HG03175 (cell line): ENCODE measurements around the gene TTC24.
"Not testable (repeated sequence)": the region's sequence is repeated elsewhere in the genome, so short reads cannot be mapped to it uniquely, and the experiment has no call there.

ENCODE experiments used
- ATAC-seq: cut with Tn5 transposase; IDR thresholded peaks from one replicate; pipeline ENCODE4 v1.9.1; 2021; ENCODE audit warnings: mild to moderate bottlenecking, moderate library complexity; ENCODE audit not compliant: unreplicated experiment

TTC24 gene

DNA sequence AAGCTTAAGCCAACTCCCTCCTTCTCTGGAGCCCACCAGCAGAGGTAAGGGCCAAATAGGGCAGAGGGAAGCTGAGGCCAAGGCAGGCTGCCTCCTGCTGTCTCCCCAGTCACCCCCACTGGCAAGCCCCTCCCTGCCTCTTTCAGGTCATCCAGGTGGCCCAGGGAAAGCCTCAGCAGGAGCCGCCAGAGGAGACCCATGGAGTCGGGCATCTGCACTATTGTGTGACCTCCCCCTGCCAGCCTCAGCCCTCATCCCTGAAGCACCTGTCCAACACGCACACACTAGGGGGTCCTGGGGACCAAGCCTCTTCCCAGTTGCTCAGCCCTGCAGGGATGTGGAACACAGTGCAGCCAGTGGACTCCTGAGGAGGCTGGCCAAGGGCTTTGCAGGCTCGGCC, 6.8 kb downstream of the TTC24 start:
- no peak for ATAC-seq

DNA sequence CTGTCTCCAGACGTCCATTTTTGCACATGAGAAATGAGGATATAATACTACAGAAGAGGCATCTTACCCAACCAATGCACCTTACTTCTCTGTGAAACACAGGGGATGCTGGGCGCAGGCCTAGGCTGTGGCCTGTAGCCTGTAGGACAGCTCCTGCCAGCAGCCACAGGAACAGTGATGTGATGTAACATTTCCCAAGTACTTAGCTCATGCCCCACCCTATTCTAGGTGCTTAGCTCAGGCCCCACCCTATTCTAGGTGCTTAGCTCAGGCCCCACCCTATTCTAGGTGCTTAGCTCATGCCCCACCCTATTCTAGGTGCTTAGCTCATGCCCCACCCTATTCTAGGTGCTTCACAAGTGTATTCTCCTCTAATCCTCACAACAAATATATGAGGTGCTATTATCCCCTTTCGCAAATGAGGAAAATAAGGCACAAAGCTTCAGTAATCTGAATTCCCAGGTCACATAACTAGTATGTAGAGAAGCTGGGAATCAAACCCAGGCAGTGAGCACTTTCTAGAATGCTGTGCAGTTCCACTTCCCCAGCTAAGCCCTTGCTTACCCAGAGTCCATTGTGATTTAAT, 7.5 kb downstream of the TTC24 start:
- no peak for ATAC-seq

DNA sequence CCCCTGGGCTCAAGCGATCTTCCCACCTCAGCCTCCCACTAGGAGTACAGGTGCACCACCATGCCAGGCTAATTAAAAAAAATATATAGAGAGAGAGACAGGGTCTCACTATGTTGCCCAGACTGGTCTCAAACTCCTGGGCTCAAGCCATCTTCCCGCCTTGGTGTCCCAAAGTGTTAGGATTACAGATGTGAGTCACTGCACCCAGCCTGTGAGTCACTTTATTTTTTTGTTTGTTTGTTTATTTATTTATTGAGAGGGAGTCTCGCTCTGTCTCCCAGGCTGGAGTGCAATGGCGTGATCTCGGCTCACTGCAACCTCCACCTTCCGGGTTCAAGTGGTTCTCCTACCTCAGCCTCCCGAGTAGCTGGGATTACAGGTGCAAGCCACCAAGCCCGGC, 8.4 kb downstream of the TTC24 start:
- ATAC-seq: not testable (repeated sequence)

DNA sequence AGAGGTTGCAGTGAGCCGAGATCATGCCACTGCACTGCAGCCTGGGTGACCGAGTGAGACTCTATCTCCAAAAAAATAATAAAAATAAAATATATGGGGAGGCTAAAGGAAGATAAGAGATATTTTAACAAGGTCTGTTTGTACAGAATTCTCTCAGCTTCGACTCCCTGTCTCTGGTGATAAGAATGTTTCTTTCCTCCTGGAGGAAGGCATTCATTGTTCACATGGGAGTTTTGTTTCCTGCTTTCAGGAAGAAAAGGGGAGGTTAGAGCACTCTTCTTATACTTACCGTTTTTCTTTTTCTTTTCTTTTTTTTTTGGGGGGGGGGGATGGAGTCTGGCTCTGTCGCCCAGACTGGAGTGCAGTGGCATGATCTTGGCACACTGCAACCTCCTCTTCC, 10.0 kb downstream of the TTC24 start:
- ATAC-seq: no peak

DNA sequence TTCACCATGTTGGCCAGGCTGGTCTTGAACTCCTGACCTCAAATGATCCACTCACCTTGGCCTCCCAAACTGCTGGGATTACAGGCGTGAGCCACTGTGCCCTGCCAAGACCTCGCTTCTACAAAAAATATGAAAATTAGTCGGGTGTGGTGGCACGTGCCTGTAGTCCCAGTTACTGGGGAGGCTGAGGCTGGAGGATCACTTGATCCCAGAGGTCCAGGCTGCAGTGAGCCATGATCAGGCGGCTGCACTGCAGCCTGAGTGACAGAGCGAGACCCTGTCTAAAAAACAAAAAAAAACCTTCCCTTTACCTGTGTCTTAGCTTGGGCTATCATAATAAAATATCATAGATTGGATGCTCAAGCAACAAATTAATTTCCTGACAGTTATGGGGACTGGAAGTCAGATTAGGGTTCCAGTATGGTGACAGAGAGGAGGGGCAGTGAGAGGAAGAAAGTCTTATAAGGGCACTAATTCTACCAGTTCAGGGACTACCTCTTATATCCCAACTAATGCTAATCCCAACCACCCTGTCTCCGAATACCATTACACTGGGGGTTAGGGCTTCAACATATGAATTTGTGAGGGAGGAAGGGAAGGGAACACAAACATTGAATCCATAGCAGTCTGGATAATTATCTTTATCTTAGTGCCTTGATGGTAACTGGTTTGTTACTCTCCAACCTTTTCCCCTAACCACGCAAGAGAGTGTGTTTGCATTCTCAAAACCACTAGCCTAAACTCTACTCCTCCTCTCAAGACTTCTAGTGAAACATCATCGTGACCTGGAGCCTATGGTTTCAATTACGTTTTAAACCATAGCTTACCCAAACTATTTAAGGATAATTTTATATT, 11.0 kb downstream of the TTC24 start:
- no peak for ATAC-seq

DNA sequence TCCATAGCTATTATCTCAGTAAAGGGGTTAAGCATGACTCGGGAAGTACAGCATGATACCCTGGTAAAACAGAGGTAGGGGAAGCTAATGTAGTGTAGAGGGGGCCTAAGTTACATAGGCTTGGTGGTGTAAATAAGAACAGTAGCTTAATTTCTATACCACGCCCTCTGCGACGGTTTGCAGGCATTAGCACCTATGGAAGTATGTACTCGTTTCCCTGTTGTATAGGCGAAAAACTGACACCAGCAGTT, 11.6 kb downstream of the TTC24 start:
- ATAC-seq: peak; percentile 20

DNA sequence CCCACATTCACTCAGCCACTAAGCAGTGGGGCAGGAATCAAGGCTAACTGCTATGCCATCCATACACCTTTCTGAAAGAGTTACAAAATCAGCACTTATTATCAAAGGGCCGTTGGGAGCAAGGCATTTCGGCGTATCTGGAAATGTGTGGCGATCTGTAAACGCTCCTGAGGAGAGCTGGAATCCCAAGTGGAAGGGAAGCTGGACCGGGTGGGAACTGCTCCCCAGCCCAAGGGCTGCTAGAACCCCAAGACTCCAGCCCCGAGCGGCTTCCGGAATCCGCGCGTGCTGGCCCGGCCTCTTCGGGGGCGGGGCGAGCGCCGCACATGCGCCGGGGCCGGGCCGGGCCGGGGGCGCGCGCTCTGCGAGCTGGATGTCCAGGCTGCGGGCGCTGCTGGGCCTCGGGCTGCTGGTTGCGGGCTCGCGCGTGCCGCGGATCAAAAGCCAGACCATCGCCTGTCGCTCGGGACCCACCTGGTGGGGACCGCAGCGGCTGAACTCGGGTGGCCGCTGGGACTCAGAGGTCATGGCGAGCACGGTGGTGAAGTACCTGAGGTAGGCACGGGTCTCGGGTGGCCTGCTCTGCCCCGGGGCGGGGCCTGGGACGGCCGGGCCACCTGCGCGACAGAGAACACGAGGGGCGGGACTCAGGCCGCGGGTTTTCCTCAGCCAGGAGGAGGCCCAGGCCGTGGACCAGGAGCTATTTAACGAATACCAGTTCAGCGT, 12.1 kb downstream of the TTC24 start, which contains the start of gene NAXE:
NAXE (plus strand) TSS at position 345 of the 726 bp plus-strand sequence; CDS start at position 374, 29 bp downstream.
- peak; percentile 77 for ATAC-seq

DNA sequence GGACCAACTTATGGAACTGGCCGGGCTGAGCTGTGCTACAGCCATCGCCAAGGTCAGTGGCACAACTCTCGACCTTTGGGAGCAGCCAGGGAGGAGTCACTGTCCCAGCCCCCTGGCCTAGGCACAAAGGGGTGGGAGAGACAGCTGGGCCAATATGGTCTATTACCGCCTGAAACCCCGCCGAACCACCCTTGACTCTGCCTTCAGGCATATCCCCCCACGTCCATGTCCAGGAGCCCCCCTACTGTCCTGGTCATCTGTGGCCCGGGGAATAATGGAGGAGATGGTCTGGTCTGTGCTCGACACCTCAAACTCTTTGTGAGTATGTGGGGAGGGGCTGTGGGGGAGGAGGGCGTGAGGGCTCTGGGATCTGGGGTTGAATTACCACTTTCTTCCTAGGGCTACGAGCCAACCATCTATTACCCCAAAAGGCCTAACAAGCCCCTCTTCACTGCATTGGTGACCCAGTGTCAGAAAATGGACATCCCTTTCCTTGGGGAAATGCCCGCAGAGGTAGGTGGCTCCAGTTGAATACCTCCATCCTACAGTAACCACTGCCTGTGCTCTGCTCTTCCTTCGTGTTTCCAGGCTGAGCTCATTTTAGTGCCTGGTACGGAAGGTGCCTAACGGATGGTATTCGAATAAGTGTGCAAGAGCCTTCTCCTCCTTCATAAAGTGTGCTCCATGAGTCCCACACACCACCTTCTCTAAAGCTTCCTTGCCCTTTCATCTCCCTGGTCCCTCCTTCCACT, 12.8 kb downstream of the TTC24 start:
- ATAC-seq: no peak

DNA sequence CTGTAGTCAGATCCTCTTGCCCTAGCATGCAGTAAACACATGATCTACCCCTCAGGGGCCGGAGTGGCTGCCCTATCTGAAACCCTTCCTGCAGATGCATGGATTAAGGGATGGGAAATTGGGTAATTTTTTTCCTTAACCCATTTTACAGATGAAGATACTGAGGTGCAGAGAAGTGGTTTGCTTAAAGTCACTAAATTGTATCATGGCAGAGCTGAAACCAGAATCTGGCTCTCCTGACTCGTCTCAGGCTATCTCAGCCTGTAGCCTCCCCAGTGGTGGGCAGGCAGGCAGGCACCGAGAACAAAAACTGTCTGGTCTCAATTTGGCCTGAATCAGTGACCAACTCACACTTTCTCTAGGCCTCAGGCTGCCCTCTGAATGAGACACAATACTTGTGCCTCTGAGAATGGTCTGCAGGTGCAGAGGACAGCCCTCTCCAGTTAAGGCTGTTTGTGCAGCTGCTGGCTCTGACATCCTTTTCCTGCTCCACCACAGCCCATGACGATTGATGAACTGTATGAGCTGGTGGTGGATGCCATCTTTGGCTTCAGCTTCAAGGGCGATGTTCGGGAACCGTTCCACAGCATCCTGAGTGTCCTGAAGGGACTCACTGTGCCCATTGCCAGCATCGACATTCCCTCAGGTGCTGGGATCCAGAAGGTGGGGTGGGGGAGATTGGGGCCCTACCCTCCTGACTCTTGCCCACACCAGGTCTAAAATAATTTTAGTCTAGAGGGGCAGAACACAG, 13.6 kb downstream of the TTC24 start:
- ATAC-seq: no peak

DNA sequence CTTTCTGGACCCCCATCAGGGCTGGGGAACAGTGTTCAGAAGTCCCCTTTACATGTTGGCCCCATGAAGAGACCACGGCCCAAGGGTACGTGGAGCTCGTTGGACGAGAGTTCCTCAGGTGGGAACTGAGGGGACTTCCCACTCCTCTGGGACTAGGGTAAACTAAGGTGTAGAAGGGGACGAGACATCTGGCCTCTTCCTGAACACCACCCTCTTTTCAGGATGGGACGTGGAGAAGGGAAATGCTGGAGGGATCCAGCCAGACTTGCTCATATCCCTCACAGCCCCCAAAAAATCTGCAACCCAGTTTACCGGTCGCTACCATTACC, 14.1 kb downstream of the TTC24 start:
- no peak for ATAC-seq

DNA sequence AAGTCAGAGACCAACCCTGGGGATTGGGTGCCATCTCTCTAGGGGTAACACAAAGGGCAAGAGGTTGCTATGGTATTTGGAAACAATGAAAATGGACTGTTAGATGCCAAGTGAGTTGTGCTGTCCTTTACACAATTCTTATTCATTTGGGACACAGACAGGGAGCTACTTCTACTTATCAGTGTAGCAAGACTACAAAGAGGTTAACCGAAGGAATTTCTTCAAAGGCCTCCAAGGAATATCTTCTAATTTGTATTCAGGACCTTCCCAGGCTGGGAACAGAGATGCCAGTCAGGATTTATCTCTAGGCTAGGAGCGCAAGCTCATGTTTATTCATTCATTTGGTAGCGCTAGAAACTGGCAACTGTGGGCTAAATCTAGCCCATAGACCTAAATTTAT, 14.7 kb downstream of the TTC24 start:
- no peak for ATAC-seq

DNA sequence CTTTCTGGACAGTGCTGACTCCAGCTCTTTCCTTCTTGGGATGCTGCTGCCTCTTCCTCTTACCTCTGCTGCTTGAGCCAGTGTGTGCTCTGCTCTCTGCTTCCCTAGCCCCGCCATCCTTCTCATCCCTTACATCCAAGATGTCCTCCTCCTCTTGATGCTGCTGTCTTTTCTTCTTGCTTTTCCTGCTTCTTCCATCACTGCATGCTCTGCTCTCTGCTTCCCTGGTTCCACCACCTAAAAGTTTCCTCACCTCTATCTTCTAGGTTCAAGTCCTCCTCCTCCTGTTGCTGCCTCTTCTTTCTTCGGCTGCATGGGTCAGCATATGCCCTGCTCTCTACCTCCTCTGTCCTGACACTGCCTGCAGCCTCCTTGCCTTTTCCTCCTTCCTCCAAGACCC, 15.5 kb downstream of the TTC24 start:
- ATAC-seq: no peak

DNA sequence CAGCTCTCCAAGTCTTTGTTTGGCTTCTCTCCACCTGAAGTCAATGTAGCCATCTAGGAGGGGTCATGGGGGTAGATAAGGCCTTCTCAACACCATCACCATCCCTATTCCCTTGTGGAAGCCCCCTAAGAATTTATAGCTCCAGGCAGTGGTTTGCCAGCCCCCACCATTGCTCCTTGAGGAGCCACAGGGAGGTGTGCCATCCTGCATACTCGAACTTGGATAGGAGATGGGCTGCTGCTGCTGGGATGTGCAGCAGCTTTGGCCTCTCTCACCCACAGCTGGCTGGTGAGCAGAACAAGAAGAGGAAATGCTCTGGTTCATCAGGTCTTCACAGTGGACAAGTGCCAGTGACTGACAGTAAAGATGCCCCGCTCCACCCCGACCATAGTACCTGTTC, 16.9 kb downstream of the TTC24 start:
- ATAC-seq: no peak

DNA sequence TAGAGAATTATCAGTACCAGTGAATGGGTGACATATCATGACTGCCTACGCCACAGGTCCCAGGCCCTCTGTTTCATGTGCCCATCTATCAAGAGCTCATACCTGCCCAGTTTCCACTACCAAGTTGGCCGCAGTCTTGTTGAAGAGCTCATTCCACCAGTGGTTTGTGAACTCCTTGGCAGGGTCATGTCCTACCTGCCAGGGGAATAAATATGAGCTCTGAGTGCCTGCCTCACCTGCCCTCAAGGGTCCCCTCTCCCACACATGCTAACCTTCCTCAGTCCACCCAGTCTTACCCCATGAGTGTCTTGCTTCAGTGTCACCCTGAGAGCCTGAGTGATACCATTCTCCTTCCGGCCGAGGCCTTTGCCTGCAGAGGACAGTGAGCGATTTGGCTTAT, 18.6 kb downstream of the TTC24 start:
- ATAC-seq: no peak

DNA sequence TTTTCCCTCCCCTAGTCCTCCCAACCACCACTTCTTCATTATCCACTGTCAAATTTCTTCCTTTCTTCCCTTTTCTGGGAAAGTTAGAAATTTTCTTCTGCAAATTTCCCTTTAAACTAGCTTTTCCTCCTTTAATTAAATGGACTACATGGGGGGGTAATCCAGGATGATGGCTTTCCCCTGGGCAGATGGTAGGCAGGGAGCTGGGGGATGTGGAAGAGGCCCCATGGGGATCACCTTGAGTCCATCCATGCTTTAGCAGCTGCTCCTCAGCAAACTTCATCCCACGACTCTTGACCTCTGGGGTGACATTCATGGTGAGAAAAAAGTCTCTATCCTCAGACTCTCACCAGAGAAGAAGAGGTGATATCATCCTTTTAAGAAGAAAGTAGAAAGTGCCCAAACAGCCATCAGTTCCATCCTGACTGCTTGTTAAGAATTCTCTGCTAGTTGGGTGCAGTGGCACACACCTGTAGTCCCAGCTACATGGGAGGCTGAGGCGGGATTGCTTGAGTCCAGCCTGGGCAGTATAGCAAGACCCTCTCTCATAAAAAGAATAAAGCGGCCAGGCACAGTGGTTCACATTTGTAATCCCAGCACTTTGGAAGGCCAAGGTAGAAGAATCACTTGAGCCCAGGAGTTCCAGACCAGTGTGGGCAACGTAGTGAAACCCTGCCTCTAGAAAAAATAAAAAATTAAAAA, 19.4 kb downstream of the TTC24 start:
- no peak for ATAC-seq

DNA sequence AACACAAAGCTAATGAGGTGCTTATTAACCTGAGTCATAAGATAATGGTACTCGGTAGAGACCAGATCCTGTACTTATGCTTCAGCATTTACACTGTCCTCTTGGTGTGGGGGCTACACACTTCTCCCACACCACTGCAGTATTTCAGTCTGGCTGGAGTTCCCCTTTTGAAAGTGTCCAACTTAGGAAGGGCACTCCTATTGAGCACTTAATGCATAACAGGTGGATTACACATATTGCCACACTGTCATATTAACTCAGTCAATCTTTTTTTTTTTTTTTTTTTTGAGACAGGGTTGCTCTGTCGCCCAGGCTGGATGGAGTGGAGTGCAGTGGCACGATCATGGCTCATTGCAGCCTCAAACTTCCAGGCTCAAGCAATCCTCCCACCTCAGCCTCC, 20.3 kb downstream of the TTC24 start:
- ATAC-seq: no peak

DNA sequence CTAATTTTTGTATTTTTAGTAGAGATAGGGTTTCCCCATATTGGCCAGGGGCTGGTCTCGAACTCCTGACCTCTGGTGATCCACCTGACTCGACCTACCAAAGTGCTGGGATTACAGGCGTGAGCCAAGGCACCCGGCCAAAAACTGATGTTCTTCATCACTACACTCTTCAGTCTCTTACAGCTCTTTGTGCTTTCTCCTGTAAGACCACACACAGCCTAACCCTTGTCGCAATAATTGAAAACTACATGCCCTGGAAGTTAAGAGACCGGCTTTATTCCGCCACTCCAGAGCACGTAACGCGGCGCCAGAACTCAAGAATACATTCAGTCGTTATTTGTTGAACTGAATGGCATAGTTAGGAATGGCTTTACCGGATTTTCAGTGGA, 21.2 kb downstream of the TTC24 start:
- no peak for ATAC-seq

DNA sequence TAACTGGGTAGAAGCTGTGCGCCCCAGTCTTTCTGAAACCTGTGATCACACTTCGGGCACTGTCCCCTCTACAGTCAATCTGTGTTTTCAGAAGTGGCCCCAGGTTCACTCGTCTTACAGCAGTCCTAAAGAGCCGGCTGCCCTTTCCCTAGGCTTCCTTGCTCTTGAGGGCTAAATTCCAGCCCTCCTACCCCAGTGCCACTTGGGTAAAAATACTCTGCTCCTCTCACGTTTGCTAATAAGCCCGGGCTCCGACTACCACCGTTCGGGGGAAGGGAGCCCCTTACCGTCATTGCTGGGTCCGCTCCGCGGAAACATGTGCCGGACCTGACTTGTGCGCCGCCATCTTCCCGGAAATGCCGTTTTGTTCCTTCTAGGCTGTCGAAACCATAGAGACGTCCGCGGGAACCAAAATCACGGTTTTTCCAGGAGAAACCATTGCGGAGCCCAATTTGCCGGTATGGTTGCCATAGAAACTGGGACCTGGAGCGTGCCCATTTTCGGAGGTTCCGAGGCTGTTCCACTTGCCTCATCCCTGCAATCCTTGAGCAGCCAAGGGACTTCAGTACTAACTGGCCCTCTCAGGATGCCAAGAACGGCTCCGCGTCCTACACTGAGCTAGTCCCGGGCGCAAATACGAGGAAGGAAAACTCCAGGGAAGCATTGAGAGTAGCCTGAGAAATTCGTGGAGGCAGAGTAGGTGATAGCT, 21.8 kb downstream of the TTC24 start, which contains the start of gene GPATCH4:
GPATCH4 (minus strand) TSS at position 358 of the 709 bp plus-strand sequence.
- peak; percentile 66 for ATAC-seq

DNA sequence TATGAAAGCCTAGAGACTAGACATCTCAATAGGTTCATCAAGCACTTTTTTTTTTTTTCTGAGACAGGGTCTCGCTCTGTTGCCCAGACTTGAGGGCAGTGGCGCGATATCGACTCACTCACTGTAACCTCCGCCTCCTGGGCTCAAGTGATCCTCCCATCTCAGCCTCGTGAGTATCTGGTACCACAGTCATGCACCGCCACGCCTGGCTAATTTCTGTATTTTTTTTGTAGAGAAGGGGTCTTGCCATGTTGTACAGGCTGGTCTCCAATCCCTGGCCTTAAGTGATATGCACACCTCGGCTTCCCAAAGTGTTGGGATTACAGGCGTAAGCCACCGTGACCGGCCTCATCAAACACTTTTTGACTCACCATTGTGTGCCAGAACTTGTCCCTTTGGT, 22.4 kb downstream of the TTC24 start:
- peak; percentile 26 for ATAC-seq
